H4 (cell line): ENCODE results near the gene SLC22A12. TPM values are rescaled to one million over a fixed set of nuclear protein-coding genes. Genes with fewer than 3 reads are reported as not detected.
A peak's percentile ranks its signal among the peaks of the same experiment; 100 is the strongest.

Experiments used
- DNase-seq: peaks from one replicate; pipeline ENCODE4 v3.0.0-alpha.2; 2015; ENCODE audit warnings: low spot score
- total RNA-seq: library from RNA; depleted of rRNA; stranded (reverse); fragments of >200 nt; shearing (Covaris generic); gene quantifications from 2 replicates; pipeline ENCODE4 v1.2.3, GENCODE V29; 2014

The SLC22A12 gene
- total RNA-seq, 1 experiment from 2014 or later, result not detected

DNA sequence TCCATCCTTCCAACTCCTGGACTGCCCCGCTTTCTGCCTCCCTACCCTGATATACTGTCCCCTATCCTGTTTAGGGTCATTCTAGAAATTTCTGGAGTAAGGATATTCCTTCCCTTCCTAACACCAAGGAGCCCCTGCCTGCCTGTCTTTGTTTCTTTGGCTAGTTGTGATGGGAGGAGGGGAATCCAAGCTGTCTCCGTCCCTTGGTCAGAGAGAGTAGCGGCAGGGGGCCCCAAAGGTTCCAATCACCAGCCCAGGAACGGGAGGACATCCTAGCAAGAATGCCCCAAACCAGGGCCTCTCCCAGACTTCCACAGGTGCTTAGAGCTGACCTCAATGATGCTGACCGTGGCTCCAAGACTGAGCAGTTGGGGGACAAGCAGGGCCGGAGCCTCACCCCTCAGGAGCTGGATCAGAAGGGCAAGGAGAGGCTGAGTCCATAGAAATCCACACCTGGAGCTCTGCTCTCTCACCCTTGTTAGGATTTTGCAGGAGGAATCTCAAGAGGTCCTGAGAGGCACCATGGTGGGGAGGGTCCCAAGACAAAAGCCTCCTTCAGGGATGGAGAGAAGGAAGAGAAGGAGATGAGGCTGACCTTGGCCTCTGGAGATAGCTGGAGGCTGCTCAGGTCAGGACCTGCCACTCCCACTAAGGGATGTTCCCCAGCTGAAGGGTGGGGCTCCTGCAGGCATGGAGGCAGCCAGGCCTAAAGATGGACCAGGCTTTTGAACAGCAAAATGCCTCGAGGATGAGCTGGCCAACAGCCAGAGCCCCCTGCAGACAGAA, 13.6 kb downstream of the SLC22A12 start:
- DNase-seq, result no peak

DNA sequence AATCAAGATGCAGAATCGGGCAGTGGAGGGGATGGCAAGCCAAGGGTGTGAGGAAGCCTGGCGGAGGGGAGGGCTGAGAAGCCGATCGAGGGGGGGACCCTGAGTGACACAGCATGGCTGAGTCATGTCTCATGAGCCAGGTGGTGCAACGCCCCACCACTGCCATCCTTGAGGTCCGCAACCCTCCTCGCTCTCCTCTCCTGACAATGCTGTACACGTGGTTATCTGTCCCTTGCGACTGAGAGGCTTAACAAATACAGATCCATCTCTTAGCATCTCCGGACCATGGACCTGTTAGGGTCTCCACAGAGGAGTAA, 14.2 kb downstream of the SLC22A12 start:
- no peak for DNase-seq

DNA sequence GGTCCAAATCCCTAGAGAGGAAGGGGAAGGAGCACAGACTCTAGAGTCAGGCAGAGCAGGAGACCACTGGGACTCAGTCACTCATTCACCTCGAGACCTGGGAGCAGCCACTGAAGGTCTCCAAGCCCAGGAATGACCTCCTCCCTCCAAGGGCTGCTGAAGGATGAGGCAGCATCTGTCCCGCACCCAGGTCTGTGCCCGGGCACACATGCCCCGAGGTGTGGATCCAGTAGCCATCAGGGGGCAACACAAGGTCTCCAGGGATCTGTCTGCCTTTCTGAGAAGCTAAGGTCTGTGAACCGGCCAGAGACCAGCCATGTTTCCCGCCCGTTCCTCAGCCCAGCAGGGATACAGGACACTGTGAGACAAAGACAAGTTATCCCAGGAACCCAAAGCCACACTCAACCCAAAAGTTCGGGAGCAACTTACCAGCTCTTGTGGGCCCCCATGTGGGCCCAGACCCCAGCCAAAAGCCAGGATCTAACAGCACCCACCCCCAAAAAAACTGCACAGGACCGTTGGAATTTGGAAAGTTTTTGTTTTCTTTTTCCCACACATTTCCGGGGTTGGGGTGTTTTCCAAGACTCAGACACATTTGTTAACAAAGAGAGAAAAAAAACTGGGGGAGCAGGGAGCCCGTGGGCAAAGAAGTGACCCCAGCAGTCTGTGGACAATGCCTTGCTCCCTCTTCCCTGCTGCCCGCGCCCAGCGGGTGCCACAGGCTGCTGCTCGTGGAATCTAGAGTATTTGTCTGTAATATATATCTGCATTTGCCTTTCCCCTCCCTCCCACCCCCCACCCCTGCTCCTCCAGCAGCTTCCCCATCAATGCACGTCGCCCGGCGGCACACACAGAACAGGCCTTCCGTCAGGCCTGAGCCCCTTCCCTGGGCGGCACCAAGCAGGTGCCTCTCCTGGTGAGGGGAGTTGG, 14.9 kb downstream of the SLC22A12 start:
- no peak for DNase-seq

DNA sequence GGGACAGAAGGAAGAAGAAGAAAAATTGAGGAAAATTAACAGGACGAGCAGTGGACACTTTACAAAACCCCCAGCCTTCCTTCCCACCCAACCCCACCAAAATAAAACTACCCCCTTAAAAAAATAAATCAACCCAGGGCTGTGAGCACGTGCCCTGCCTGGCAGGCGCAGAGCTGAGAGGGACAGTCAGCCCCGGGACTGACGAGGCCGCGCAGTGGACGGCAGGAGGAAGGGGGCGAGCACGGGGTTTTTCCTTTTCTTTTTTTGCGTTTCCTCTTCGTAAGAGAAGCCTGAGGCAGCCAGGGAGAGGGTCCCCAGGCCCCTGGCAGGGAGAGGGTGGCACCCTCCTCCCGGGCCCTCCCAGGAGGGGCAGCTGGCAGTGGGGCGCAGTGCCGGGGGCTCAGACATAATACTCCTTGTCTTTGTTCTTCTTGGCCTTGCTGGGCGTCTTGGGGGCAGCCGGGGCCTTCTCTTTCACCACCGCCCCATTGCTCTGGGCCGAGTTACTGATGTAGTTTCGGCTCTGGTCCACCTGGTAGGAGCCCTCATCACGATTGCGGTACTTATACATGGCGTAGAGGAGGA, 15.9 kb downstream of the SLC22A12 start:
- DNase-seq, result no peak

DNA sequence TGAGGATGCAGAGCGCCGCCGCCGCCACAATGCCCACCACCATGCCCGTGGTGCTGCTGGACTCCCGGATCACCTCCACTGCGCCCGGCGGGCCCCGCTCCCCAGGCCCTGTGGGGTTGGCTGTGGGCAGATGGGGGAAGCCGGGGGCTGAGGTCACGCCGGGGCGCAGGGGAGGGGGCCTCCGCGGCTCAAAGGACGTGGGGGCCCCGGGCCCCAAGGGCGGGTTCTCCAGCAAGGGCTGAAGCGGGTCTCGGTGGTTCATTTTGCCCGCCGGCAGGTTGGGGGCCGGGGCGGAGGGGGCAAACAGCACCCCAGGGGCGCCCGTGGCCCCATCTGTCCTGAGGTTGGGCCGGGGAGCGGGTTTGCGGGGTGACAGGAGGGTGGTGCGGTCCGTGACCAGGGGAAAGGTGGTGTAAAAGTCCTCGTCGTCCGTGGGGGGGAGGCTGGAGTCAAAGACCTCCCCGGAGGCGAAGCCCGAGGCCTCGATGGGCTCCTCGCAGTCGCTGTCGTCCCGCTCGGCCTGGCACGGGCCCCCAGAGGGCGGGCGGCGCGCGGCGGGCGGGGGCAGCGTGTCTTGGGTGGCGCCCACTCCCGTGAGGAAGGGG, 16.5 kb downstream of the SLC22A12 start:
- DNase-seq, result no peak

DNA sequence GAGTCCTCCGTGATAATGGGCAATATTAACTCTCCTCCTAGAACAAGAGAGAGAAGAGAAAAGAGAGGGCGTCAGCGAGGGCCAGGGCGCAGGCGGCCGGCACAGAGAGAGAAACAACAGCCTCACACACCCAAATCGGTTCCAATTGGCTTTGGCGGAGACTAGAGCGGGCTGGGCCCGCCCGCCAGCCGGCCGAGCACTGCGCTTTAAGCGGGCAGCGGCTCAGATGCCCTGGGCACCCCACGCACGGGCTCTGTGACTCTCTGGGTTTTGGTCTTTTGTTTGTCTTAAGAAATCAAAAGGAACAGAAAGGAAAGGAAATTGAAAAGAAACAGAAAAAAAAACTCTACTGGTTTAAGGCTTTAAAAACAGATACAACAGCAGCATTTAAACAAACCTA, 17.0 kb downstream of the SLC22A12 start:
- no peak for DNase-seq

DNA sequence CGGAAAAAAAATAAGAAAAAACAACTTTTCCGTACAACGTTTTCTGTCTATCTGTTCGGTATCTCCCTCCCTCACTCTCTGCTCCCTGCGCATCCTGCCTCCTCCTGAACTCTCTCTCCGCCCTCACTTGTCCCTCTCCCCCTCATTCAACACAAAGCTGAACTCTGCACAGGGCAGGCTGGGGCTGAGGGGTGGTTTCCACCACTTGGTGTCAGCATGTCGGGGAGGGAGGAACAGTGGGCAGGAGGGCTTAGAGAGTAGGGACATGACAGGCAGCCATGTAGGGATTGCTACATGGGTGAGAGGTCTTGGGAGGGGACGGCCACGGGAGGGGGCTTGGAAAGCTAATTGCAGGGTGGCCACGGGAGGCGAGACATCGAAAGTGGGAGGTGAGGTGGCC, 17.6 kb downstream of the SLC22A12 start:
- no peak for DNase-seq

DNA sequence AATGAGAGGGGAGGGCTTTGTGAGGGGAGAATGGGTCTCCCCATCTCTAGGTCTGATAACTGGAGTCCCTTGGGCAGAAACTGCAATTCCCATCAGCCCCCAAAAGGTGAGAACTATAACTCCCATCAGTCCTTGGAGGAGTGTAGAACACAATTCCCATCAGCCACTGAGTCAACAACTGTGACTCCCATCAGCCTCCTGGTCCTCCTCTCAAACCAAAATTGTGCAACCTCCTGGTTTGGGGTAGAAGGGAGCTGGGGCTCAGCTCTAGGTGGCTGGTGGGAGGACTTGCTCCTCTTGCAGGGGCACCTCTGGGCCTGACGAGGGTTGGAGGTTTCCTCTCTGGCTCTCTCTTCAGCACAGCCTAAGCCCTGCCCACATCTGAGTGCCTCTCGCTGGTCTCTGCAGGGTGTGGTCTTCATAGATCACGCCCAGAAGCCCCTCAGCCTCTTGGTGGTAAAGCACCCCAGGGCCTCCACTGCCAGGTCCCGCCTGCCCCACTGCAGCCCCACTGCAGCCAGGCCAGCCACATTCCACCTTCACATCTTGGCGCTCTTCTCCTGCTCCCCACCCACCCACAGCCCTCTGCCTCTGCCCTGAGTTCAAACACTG, 18.5 kb downstream of the SLC22A12 start:
- DNase-seq, result no peak

DNA sequence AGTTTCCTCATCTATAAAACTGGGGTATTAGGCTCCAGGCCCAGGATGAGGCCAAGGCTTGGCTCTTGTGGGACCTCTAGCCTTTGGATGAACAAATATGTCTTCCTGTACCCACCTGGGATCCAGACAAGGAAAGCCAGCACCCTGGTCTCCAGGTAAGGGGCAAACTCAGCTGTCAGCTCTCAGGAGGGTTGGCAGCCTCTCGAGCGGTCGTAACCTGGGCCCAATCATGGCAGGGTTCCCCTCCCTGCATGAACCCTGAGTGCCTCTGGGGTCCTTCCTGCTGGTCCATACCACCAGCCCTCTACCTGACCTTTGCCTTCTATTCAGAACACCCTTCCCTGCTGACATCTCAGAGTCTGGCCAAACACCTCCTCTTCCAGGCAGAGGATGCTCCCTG, 19.6 kb downstream of the SLC22A12 start:
- no peak for DNase-seq

DNA sequence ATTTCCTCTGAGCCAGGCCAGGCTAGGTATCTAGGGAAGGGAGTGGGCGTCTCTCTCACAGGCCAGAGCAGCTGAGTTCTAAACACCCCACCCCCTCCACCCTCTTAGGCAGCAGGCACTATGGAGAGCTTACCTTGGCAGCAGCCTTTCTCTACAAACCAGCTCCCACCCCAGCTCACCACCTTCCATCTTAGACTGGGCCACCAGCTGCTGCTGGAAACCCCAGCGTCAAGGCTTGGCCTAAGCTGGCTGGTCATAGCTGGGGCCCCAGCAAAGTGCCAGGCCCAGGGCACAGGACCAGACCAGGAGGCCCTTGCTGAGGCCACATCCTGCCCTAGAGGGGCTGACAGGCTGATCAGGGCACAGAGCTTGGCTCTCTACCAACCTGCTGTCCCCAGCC, 20.2 kb downstream of the SLC22A12 start:
- no peak for DNase-seq

DNA sequence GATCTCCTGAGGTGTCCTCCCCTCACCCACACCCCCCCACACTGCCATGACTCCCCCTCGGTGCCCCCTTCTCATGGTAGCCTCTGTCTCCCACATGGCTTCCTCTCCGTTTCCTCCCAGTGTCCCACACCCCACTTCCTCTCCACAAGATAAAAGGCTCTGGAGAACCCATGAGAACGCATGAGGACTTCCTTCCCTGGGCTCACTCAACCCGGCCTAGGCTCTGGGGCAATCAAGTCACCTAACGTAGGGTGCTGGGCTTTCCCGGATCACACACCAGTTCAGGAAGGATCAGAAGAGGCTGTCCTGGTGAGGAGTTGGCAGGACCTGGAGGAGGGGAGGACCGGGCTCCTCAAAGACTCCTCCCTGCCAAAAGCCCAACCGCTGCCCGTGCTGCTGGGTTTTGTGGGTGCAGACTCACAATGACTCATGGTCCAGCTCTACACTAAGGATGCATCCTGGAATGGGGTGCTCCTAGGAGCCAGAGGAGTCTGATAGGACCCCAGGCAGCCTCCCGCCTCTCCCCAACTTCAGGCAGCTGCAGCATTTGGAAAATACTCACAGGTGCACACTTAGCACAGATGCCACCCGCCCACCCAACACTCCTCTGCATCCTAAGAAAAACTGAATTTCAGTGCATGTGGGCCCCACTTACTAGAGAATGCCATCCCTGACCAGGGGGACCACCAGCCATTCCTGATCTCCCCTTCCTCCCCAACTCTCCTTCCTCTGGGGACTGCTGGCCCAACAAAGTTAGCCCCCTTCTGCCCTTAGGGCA, 21.0 kb downstream of the SLC22A12 start:
- DNase-seq, result no peak

DNA sequence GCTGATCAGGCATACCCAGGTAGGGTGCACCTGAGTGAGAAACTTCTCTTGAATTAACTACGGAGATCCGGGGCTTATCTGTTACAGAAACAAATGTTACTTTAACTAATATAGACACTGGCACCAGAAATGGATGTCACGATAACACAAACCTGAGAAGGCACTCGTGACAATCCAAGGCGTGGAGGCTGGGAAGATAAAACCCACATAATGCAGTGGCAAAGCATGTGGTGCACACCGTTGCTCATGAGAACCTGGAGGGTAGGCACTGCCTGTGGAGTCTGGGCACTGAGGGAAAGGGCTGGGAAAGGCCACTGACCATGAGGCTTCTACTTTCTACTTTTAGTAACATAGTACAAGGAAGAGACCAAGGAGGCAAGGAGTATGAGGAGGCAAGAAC, 22.6 kb downstream of the SLC22A12 start:
- DNase-seq, result no peak

DNA sequence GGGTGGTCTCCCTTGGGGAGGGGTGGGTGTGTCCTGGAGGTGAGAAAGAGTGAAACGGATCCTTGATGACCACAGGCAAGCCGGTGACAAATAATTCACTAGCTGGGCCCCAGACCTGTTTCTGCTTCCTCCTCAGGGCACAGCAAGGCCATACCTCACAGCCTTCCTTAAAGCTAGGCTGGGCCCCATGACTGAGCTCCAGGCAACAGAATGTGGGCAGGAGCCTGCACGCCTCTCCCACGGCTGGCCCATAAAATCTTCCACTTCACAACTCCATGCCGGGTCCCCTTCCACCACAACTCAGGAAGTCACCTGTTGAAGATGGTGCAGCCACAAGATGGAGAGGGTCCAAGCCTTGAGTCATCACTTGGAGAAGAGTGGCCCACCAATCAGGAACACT, 23.9 kb downstream of the SLC22A12 start:
- DNase-seq, result no peak

DNA sequence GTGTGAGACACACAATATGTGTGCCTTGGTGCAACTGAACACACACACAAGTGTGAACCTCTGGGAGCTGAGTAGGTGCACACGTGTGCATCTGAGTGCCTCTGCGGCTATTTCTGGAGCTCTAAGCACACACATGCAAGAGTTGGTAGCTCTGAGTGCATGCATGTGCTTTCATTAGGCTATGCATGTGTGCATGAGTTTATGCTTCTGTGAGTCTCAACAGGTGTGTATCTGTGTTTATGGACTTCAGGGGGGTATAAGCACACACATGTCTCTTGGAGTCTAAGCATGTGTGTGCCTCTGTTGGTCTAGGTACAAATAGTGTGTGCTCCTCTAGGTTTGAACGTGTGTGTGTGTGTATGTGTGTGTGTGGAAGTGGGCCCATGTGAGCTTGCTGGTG, 25.8 kb downstream of the SLC22A12 start:
- DNase-seq, result no peak

DNA sequence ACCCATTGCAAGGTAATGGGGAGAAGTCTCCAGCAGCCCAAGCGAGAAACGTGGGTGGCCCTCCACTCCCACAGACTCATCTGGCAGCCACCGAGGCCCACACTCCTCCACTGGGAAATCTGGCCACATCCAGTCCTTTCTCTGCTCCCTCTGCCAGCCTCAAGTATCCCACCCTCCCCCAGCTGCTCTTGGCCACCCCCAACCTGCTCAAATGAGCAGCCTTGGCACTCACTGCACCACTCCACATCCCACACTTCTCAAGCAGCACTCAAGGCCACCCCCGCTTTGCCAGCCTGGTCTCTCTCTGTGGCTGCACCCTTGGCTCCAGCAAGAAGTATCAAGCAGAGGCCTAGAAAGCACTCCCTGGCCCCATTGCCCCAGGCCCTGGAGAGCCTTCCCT, 28.2 kb downstream of the SLC22A12 start:
- no peak for DNase-seq

DNA sequence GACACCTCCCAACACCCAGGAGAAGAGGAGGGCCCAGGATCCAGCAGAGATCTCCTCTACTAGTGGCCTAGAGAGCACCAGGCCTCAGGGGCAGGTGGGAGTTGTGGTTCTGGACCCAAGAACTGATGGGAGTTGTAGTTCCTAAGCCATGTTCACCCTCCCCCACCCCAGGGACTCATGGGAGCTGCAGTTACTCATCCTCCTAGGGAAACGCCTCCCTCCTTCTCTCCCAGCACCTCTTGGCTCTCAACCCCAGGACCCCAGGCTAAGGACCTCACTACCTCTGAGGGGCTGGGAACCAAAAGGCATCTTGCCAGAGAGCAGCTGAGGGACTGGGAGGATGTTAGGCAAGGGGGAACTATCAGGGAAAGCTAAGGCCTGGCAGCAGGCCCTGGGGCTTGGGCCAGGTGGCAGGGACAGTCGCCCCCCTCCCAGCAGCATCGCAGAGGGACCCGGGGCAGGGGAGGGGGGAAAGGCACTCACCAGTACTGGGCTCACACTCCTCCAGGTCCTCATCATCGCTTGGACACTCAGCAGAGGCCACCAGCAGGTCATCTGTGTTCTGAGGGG, 28.9 kb downstream of the SLC22A12 start:
- DNase-seq, result peak; percentile 37

DNA sequence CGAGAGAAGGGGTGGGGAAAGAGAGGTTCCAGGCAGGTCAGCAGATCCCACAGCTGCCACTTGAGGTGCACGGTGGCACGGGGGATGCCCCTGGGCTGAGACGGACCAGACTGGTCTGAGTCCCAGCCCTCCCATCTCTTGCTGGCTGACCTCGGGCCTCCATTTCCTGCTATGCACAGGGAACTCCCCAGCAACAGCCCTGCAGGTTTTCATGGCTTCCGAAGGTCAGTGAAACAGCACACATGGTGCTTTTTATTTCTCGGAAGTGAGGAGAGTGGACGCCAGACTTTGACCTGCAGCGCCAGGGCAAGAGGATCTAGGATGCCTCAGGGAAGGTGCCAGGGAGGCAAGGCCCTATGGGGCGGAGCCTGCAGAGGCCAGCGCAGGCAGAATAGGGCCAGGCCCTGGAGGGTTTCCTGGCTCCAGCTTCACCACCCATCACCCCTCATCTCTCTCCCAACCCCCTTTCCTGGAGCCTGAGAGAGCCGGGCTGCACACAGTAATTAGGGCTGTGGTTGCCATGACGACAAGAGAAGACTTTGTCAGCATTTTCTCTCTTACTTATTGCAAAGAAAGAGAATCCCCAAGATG, 29.5 kb downstream of the SLC22A12 start:
- no peak for DNase-seq

DNA sequence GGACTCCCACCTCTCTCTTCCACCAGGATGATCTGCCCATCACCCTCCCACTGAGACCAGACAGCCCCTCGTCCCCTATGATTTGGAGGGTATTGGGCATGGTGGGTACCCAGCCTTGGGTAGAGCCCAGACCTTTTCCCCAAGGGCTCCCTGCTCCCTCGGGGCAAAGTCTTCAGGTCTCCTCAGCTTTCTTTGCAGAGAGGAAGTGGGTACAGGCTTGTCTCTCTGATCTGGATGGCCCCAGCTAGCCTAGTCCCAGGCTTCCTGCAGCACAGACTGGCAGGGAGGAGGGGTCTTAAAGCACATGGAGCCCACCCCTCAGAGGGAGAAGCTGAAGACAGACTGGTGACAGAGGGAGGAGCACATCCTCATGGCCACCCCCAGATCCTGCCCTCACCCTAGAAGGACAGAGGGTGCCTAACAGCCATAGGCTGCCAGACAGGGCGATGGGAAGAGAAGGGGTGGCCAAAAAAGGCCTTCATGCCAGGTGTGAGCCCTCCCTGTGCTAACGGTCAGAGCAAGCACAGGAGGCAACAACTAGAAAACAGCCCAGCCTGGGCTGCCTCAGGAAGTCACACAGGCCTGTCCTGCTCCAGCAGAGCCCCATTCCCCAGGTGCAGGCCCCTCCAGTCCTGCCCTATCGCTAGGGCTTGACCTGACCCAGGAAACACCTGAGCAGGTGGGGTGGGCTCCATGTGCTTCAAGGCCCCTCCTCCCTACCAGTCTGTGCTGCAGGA, 30.4 kb downstream of the SLC22A12 start:
- no peak for DNase-seq

DNA sequence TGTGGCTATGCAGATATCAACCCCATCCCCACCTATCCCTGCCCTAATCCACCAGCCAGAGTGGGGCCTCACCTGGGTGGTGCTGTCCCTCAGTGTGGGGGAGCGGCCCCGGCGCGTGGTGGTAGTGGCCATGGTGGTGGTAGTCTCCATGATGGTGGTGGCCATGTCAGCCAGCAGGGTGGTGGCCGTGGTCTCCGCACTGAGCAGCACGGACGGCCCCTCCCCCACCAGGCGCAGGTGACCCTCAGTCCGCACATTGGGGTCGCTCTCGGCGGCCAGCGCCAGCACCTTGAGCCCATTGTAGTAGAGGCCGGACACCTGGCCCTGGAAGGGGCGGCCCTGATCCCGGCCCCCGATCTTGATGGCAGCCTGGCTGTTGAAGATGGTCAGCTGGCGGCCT, 31.7 kb downstream of the SLC22A12 start:
- no peak for DNase-seq
